Thymus (tissue), 11 donors: Measurements from ENCODE around the gene AKT3. TPM values are rescaled to one million over a fixed set of nuclear protein-coding genes. Genes with fewer than 3 reads are reported as not detected.

Experiments used
- DNase-seq, 9 donors: peaks; one replicate each; pipeline ENCODE4 v3.0.0-alpha.2; 2013; ENCODE audit warnings: low spot score in 9 of 9, low read depth in 6 of 9, missing footprints in 1 of 9
- H3K27ac ChIP-seq, 2 donors: one replicate each; pipeline ENCODE4 v1.5.1; 2013; ENCODE audit warnings: control low read depth in 1 of 2, low read depth in 1 of 2, low read length in 1 of 2, mild to moderate bottlenecking in 1 of 2, moderate library complexity in 1 of 2
- H3K27me3 ChIP-seq, 2 donors: one replicate each; pipeline ENCODE4 v1.5.1; 2013; ENCODE audit warnings: low read length in 1 of 2; ENCODE audit not compliant: control insufficient read depth in 2 of 2, insufficient read depth in 1 of 2
- H3K36me3 ChIP-seq, 2 donors: one replicate each; pipeline ENCODE4 v1.5.1; 2013; ENCODE audit warnings: low read length in 1 of 2, mild to moderate bottlenecking in 1 of 2, moderate library complexity in 1 of 2; ENCODE audit not compliant: control insufficient read depth in 2 of 2, insufficient read depth in 2 of 2
- H3K4me1 ChIP-seq, 2 donors: one replicate each; pipeline ENCODE4 v1.5.1; 2013; ENCODE audit warnings: low read length in 2 of 2; ENCODE audit not compliant: control insufficient read depth in 2 of 2, insufficient read depth in 2 of 2
- H3K4me3 ChIP-seq, 2 donors: one replicate each; pipeline ENCODE4 v1.5.1; 2013; ENCODE audit warnings: low read length in 2 of 2, control low read depth in 1 of 2, mild to moderate bottlenecking in 1 of 2
- H3K9me3 ChIP-seq, 2 donors: one replicate each; pipeline ENCODE4 v1.5.1; 2013; ENCODE audit warnings: low read length in 1 of 2, mild to moderate bottlenecking in 1 of 2; ENCODE audit not compliant: control insufficient read depth in 2 of 2, insufficient read depth in 1 of 2
- WGBS: extraction: QIAGEN DNeasy Blood & Tissue Kit; methylation state at CpG from one replicate; pipeline ENCODE4 v1.1.7; 2013; 5-methylcytosine and 5-hydroxymethylcytosine counted together
- polyA plus RNA-seq: library from polyadenylated mRNA; stranded (reverse); fragments of 200-250 nt; gene quantifications from one replicate; pipeline ENCODE4 v1.2.3, GENCODE V29; 2013
- total RNA-seq: library from RNA; stranded (reverse); fragments of 120-200 nt; gene quantifications from one replicate; pipeline ENCODE4 v1.2.4, GENCODE V29; 2013
- donor health status: healthy.

Gene AKT3
- total and polyA plus RNA-seq, 2 donors = 14.5 to 45.3 TPM

GRCh38 chr1:243748706-243749283 is 101.2 kb downstream of the AKT3 start:
- H3K4me1 ChIP-seq = peaks cover 4 to 5% of the 10 kb centered on the region in 2 donors
- DNase-seq = peak; percentile 42 to 89 (median 70)
- no peak overlapping the region for H3K27ac ChIP-seq
- WGBS = 36% methylated on average over 3 of the region's 3 CpGs
- no peaks in the 10 kb centered on the region for H3K9me3 ChIP-seq
- no peaks in the 10 kb centered on the region for H3K27me3 ChIP-seq
- H3K36me3 ChIP-seq = no peaks in the 10 kb centered on the region
- H3K4me3 ChIP-seq = no peak overlapping the region

- no peak for DNase-seq
- Histone ChIP-seq H3K4me3 (no peak overlapping the region), H3K36me3 (no peaks in the 10 kb centered on the region), H3K27ac (no peak overlapping the region), H3K4me1 (peaks cover 4 to 5% of the 10 kb centered on the region in 2 donors), H3K27me3 (no peaks in the 10 kb centered on the region), H3K9me3 (no peaks in the 10 kb centered on the region)
Observed at GRCh38 chr1:243748227-243748626, 101.8 kb downstream of the AKT3 start.

- no peaks in the 10 kb centered on the region for H3K36me3 ChIP-seq
- H3K4me1 ChIP-seq = peaks cover 4 to 5% of the 10 kb centered on the region in 2 donors
- DNase-seq = peak in 1 of 9 donors; percentile 22
- no peaks in the 10 kb centered on the region for H3K27me3 ChIP-seq
- no peak overlapping the region for H3K27ac ChIP-seq
- no peak overlapping the region for H3K4me3 ChIP-seq
- no peaks in the 10 kb centered on the region for H3K9me3 ChIP-seq
Observed at GRCh38 chr1:243746751-243747150, 103.3 kb downstream of the AKT3 start.

GRCh38 chr1:243745356-243745755 is 104.7 kb downstream of the AKT3 start:
- no peak for DNase-seq
- Histone ChIP-seq H3K4me3 (no peak overlapping the region), H3K27ac (no peak overlapping the region), H3K4me1 (no peaks in the 10 kb centered on the region), H3K27me3 (no peaks in the 10 kb centered on the region), H3K36me3 (no peaks in the 10 kb centered on the region), H3K9me3 (no peaks in the 10 kb centered on the region)
- WGBS = 96% methylated on average over 4 of the region's 4 CpGs

- no peaks in the 10 kb centered on the region for H3K27me3 ChIP-seq
- H3K9me3 ChIP-seq = no peaks in the 10 kb centered on the region
- peaks cover 0 to 6% of the 10 kb centered on the region in 2 donors for H3K4me1 ChIP-seq
- H3K36me3 ChIP-seq = no peaks in the 10 kb centered on the region
- no peak for DNase-seq
- H3K27ac ChIP-seq = no peak overlapping the region
- WGBS = 98% methylated on average over 4 of the region's 4 CpGs
- H3K4me3 ChIP-seq = no peak overlapping the region
Observed at GRCh38 chr1:243742819-243743218, 107.2 kb downstream of the AKT3 start.

- Histone ChIP-seq H3K27ac (no peak overlapping the region), H3K27me3 (no peaks in the 10 kb centered on the region), H3K4me3 (no peak overlapping the region), H3K36me3 (no peaks in the 10 kb centered on the region), H3K9me3 (no peaks in the 10 kb centered on the region), H3K4me1 (peaks cover 0 to 6% of the 10 kb centered on the region in 2 donors)
- over 99% methylated on average over 2 of the region's 2 CpGs for WGBS
- no peak for DNase-seq
Observed at GRCh38 chr1:243740255-243740999, 109.6 kb downstream of the AKT3 start.

- no peak overlapping the region for H3K27ac ChIP-seq
- H3K4me1 ChIP-seq = peaks cover 0 to 6% of the 10 kb centered on the region in 2 donors
- DNase-seq = peak in 1 of 9 donors; percentile 37
- H3K4me3 ChIP-seq = no peak overlapping the region
- H3K27me3 ChIP-seq = no peaks in the 10 kb centered on the region
- 86% methylated on average over 3 of the region's 3 CpGs for WGBS
- H3K36me3 ChIP-seq = no peaks in the 10 kb centered on the region
- no peaks in the 10 kb centered on the region for H3K9me3 ChIP-seq
Observed at GRCh38 chr1:243739335-243740003, 110.6 kb downstream of the AKT3 start.

GRCh38 chr1:243738020-243738419 is 112.0 kb downstream of the AKT3 start:
- no peak for DNase-seq
- no peaks in the 10 kb centered on the region for H3K9me3 ChIP-seq
- WGBS = 98% methylated on average over 1 of the region's 1 CpG
- no peak overlapping the region for H3K27ac ChIP-seq
- H3K4me1 ChIP-seq = peaks cover 0 to 6% of the 10 kb centered on the region in 2 donors
- H3K4me3 ChIP-seq = no peak overlapping the region
- no peaks in the 10 kb centered on the region for H3K36me3 ChIP-seq
- H3K27me3 ChIP-seq = no peaks in the 10 kb centered on the region

- H3K36me3 ChIP-seq = peaks cover under 1 to 6% of the 10 kb centered on the region in 2 donors
- peaks cover under 1 to 5% of the 10 kb centered on the region in 2 donors for H3K9me3 ChIP-seq
- DNase-seq = no peak
- H3K27ac ChIP-seq = no peak overlapping the region
- peaks cover 5 to 10% of the 10 kb centered on the region in 2 donors for H3K4me1 ChIP-seq
- 97% methylated on average over 3 of the region's 3 CpGs for WGBS
- no peak overlapping the region for H3K4me3 ChIP-seq
- H3K27me3 ChIP-seq = no peaks in the 10 kb centered on the region
Observed at GRCh38 chr1:243735457-243735856, 114.6 kb downstream of the AKT3 start.
